COLO668 (cell line): ENCODE measurements around the gene FRAT1.
A peak's percentile ranks its signal among the peaks of the same experiment; 100 is the strongest.
"Not testable (repeated sequence)": the region's sequence is repeated elsewhere in the genome, so short reads cannot be mapped to it uniquely, and the experiment has no call there.

ENCODE experiments used
- DNase-seq: peaks from one replicate; lab custom pipeline; 2025; ENCODE audit not compliant: unreplicated experiment; lab: John Stamatoyannopoulos, UW

Gene FRAT1

GRCh38 chr10:97334370-97335175, 15.5 kb downstream of the FRAT1 start, which contains the start of gene FRAT2:
TSS of gene FRAT2 (minus strand) at chr10:97334729. CDS start at chr10:97334572, 157 bp downstream.
- DNase-seq, result peak; percentile 87

GRCh38 chr10:97335188-97335619, 16.1 kb downstream of the FRAT1 start:
- no peak for DNase-seq

GRCh38 chr10:97336006-97336405, 16.9 kb downstream of the FRAT1 start:
- no peak for DNase-seq

GRCh38 chr10:97336446-97336845, 17.4 kb downstream of the FRAT1 start:
- no peak for DNase-seq

GRCh38 chr10:97336942-97337831, 18.1 kb downstream of the FRAT1 start:
- DNase-seq, result peak; percentile 15

GRCh38 chr10:97338041-97338440, 19.0 kb downstream of the FRAT1 start:
- DNase-seq, result no peak

GRCh38 chr10:97341416-97341815, 22.3 kb downstream of the FRAT1 start:
- no peak for DNase-seq

- not testable (repeated sequence) for DNase-seq
These were observed 24.6 kb downstream of the FRAT1 start for GRCh38 chr10:97343664-97344063.

GRCh38 chr10:97347317-97347716, 28.2 kb downstream of the FRAT1 start:
- no peak for DNase-seq

- no peak for DNase-seq
These were observed 30.9 kb downstream of the FRAT1 start for GRCh38 chr10:97349752-97350513.

GRCh38 chr10:97353945-97354344, 34.9 kb downstream of the FRAT1 start:
- no peak for DNase-seq

- DNase-seq, result no peak
These were observed 36.5 kb downstream of the FRAT1 start for GRCh38 chr10:97355571-97355975.

- no peak for DNase-seq
These were observed 37.3 kb downstream of the FRAT1 start for GRCh38 chr10:97356318-97356914.

GRCh38 chr10:97356918-97357317, 37.8 kb downstream of the FRAT1 start:
- no peak for DNase-seq

GRCh38 chr10:97358349-97358748, 39.3 kb downstream of the FRAT1 start:
- DNase-seq, result no peak

GRCh38 chr10:97358781-97359180, 39.7 kb downstream of the FRAT1 start:
- no peak for DNase-seq

- DNase-seq, result no peak
These were observed 41.9 kb downstream of the FRAT1 start for GRCh38 chr10:97360705-97361536.

- no peak for DNase-seq
These were observed 42.4 kb downstream of the FRAT1 start for GRCh38 chr10:97361537-97361901.

- DNase-seq, result no peak
These were observed 43.4 kb downstream of the FRAT1 start for GRCh38 chr10:97362310-97363033.
